HG03558 (cell line): ENCODE results near the gene PTGER2.

Experiments used
- ATAC-seq: cut with Tn5 transposase; IDR thresholded peaks from one replicate; pipeline ENCODE4 v1.9.1; 2021; ENCODE audit warnings: moderate number of reproducible peaks; ENCODE audit not compliant: unreplicated experiment; ENCODE audit errors: extremely low read depth

PTGER2 gene, protein sequence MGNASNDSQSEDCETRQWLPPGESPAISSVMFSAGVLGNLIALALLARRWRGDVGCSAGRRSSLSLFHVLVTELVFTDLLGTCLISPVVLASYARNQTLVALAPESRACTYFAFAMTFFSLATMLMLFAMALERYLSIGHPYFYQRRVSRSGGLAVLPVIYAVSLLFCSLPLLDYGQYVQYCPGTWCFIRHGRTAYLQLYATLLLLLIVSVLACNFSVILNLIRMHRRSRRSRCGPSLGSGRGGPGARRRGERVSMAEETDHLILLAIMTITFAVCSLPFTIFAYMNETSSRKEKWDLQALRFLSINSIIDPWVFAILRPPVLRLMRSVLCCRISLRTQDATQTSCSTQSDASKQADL

DNA sequence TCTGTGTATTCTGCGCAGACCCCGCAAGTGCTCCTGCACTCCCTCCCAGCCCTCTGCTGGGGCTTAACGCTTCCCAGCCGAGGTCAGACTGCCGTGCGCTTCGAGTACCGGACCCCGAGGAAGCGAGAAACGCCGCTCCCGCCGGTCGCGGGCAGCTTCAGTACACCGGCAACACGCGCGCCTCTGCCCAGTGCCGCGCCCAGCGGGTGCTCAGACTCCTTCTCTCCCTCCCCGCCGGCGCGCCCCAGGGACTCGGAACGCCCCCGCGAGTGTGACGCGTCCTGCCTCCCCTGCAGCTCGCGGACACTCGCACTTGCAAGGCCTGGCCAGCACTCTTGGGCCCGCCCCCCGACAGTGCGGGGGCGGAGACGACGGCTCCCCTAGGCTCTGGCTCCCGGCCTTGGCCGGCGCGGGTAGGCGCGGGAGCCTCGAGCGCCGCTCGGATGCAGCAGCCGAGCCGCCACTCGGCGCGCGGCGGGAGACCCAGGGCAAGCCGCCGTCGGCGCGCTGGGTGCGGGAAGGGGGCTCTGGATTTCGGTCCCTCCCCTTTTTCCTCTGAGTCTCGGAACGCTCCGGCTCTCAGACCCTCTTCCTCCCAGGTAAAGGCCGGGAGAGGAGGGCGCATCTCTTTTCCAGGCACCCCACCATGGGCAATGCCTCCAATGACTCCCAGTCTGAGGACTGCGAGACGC is at the start of gene PTGER2:
PTGER2 (plus strand) TSS at position 410 of the 692 bp plus-strand sequence; CDS start at position 647, 237 bp downstream.
- ATAC-seq, result no peak

DNA sequence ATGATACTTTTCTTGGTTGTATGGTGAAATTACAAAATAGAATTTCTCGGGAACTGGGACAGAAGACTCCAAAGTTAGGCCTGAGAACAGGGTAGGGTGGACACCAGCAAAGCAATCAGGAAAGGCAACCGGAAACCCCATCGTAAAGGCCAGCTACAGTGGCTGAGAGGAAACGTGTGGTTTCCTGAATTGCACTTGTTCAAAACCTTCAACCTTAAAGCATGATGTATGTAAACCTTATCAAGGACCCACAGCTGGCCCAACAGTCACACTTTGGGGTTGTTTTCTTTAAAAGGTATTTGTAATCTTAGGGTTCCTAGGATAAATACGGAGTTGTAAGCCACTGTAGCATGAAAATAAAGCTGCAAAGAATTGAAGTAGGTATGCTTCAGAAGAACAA is 48.9 kb upstream of the PTGER2 start:
- ATAC-seq, result no peak

GRCh38 chr14:52266179-52266578 is 47.9 kb upstream of the PTGER2 start:
- ATAC-seq, result no peak

DNA sequence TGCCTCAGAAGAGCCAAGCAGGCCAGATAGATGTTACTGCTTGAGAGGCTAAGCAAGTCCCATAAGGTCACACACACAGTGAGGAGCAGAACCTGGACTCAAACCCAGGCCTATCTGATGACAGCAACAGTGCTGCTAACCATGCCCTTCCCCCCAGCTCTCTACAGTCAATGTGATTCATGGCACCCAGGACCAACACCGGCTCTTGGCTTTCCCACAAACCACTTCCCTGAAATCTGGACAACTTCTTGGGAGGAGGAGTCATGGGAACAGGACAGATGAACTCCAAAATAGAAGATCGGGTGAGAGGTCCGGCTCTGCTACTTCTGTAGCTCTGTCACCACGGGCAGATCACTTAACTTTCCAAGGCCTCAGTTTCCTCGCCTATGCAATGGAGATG is 47.3 kb upstream of the PTGER2 start:
- ATAC-seq, result no peak

GRCh38 chr14:52267501-52268278 is 46.4 kb upstream of the PTGER2 start, which contains the start of gene PTGDR:
TSS of gene PTGDR (plus strand) at chr14:52267698. CDS start at chr14:52267815, 117 bp downstream.
- no peak for ATAC-seq

DNA sequence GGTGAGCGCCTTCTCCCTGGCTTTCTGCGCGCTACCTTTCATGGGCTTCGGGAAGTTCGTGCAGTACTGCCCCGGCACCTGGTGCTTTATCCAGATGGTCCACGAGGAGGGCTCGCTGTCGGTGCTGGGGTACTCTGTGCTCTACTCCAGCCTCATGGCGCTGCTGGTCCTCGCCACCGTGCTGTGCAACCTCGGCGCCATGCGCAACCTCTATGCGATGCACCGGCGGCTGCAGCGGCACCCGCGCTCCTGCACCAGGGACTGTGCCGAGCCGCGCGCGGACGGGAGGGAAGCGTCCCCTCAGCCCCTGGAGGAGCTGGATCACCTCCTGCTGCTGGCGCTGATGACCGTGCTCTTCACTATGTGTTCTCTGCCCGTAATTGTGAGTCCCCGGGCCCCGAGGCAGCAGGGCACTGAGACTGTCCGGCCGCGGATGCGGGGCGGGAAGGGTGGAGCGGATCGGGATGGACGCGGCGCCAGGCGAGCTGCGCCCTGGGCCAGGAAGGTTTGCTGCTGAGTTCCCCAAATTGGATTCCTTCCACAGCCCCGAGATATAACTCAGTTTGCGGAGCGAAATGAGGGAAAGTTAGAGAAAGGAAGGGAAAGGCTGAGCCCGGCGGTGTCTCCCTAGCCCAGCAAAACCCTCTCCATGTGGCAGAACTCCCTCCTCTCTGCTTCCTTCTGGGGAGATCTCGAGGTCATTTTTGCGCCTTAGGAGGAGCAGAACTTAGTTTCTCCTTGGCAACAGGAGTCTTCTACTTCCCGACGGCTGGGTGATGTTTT is 45.6 kb upstream of the PTGER2 start:
- no peak for ATAC-seq

- no peak for ATAC-seq
These were observed 45.0 kb upstream of the PTGER2 start for GRCh38 chr14:52269100-52269499.

DNA sequence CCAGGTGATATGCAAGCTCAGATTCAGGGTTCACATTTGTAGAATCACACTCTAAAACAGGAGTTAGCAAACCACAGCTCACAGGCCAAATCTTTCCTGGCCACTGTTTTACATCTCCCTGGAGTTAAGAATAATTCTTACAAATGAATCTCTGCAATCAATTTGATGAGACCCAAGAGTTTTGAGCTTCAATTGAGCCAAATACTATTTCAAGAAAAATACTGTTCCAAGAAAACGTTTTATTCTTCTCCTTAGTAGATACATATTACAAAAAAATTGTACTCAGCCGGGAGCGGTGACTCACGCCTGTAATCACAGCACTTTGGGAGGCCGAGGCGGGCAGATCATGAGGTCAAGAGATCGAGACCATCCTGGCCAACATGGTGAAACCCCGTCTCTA is 44.1 kb upstream of the PTGER2 start:
- no peak for ATAC-seq

DNA sequence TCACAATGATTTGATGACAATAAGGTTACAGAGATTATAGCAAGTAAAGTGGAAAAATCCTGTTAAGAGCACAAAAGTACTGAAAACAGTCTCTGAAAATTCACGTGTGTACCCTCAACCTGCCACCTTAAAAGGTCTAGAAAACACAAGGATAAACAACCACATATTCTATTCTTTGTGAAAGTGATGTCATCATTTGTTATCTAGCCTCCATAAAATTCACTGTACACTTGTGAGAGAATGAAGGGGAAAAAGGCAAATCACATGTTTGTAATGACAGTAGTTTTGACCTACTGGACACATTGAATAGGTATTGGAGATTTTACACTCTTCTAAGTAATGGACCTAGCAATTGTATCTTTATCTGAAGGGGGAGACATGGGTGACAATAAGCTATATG is 42.6 kb upstream of the PTGER2 start:
- ATAC-seq, result no peak

GRCh38 chr14:52272375-52272774 is 41.7 kb upstream of the PTGER2 start:
- no peak for ATAC-seq

GRCh38 chr14:52275372-52275771 is 38.7 kb upstream of the PTGER2 start:
- ATAC-seq, result no peak

GRCh38 chr14:52277552-52277951 is 36.6 kb upstream of the PTGER2 start:
- no peak for ATAC-seq

DNA sequence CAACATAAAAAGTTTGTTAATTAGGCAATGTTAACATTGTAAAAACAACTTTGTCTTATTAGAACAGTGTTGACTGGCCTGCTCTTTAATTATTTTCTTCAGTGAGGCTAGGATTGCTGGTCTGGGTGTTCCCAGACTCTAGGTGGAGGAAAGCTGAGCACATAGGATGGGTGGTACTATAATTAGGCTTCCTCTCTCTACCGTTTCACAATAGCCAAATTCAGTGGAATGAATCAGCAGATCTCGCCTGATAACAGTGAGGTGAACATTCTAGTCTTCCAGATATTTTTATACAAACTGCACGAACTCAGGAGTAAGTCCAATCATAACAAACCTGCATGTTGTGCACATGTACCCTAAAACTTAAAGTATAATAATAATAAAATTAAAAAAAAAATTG is 34.7 kb upstream of the PTGER2 start:
- no peak for ATAC-seq

DNA sequence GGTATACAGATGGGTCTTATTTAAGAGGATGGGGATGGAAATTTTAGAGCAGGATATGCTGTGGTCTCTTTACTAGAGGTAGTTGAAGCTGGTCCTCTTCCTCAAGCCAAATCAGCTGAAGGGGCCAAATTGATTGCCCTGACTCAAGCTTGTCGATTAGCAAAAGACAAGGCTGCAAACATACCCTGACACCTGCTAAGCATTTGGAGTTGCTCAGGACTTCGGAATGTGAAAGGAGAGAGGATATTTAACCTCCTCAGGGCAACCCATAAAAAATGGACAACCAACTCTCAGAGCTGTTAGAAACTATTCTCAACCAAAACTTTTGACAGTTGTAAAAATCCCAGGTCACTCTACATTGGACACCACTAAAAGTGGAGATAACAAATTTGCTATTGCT is 31.0 kb upstream of the PTGER2 start:
- ATAC-seq, result no peak

GRCh38 chr14:52286661-52287649 is 27.2 kb upstream of the PTGER2 start:
- ATAC-seq, result no peak

- ATAC-seq, result no peak
These were observed 17.7 kb upstream of the PTGER2 start for GRCh38 chr14:52296378-52296777.

DNA sequence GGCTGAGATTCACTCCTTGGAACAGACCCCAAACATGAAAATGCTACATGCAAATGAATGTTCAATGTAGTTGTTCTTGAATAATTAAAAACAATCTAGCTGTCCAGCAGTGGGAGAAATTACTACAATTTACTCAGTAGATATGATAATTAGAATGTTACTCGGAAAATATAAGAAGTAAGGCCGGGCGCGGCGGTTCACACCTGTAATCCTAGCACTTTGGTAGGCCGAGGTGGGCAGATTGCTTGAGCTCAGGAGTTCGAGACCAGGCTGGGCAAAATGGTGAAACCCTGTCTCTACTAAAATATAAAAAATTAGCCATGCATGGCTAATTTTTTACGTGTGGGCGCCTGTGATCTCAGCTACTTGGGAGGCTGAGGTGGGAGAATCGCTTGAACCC is 15.3 kb upstream of the PTGER2 start:
- ATAC-seq, result no peak

GRCh38 chr14:52299692-52300278 is 14.3 kb upstream of the PTGER2 start:
- ATAC-seq, result no peak

GRCh38 chr14:52303236-52303635 is 10.9 kb upstream of the PTGER2 start:
- no peak for ATAC-seq
